ENCODE measurements around the gene ZNF500.

Gene ZNF500

GRCh38 chr16:4728676-4729075 is 38.3 kb downstream of the ZNF500 start:
- Histone ChIP-seq H3K27me3 (no peaks in the 10 kb centered on the region), H3K4me3 (ENCODE audit: low read depth, low read length) (no peak overlapping the region), H3K4me1 (no peaks in the 10 kb centered on the region), H3K9me3 (no peaks in the 10 kb centered on the region), H3K36me3 (peaks cover 30% of the 10 kb centered on the region)
- TF ChIP-seq CTCF (IDR thresholded peaks at IDR 0.05; ENCODE audit: low read depth, low read length) = no peak
- no peak for DNase-seq

GRCh38 chr16:4726616-4727015 is 40.3 kb downstream of the ZNF500 start:
- DNase-seq = no peak
- H3K4me1 ChIP-seq = no peaks in the 10 kb centered on the region
- H3K4me3 ChIP-seq (ENCODE audit: low read depth, low read length) = no peak overlapping the region
- peaks cover 34% of the 10 kb centered on the region for H3K36me3 ChIP-seq
- no peaks in the 10 kb centered on the region for H3K27me3 ChIP-seq
- TF ChIP-seq CTCF (IDR thresholded peaks at IDR 0.05; ENCODE audit: low read depth, low read length) = no peak
- no peaks in the 10 kb centered on the region for H3K9me3 ChIP-seq

- peaks cover 25% of the 10 kb centered on the region for H3K36me3 ChIP-seq
- TF ChIP-seq CTCF (IDR thresholded peaks at IDR 0.05; ENCODE audit: low read depth, low read length) = no peak
- H3K27me3 ChIP-seq = no peaks in the 10 kb centered on the region
- no peaks in the 10 kb centered on the region for H3K9me3 ChIP-seq
- H3K4me3 ChIP-seq (ENCODE audit: low read depth, low read length) = no peak overlapping the region
- no peaks in the 10 kb centered on the region for H3K4me1 ChIP-seq
- no peak for DNase-seq
Measured at GRCh38 chr16:4724661-4725270, 42.2 kb downstream of the ZNF500 start.

GRCh38 chr16:4723071-4723767 is 43.7 kb downstream of the ZNF500 start:
- Histone ChIP-seq H3K4me1 (no peaks in the 10 kb centered on the region), H3K4me3 (ENCODE audit: low read depth, low read length) (no peak overlapping the region), H3K9me3 (no peaks in the 10 kb centered on the region), H3K27me3 (no peaks in the 10 kb centered on the region), H3K36me3 (peaks cover 18% of the 10 kb centered on the region)
- DNase-seq = no peak
- no peak for TF ChIP-seq CTCF (IDR thresholded peaks at IDR 0.05; ENCODE audit: low read depth, low read length)

- H3K9me3 ChIP-seq = no peaks in the 10 kb centered on the region
- H3K4me1 ChIP-seq = no peaks in the 10 kb centered on the region
- no peak overlapping the region for H3K4me3 ChIP-seq (ENCODE audit: low read depth, low read length)
Measured at GRCh38 chr16:4718466-4718865, 48.5 kb downstream of the ZNF500 start.

More at GRCh38 chr16:4718466-4718865, 48.5 kb downstream of the ZNF500 start:
- no peaks in the 10 kb centered on the region for H3K27me3 ChIP-seq
- DNase-seq = no peak
- no peak for TF ChIP-seq CTCF (IDR thresholded peaks at IDR 0.05; ENCODE audit: low read depth, low read length)
- H3K36me3 ChIP-seq = peaks cover 10% of the 10 kb centered on the region
